Smooth muscle cell of bladder (primary cell): Measurements from ENCODE around the gene CCDC179. TPM values are rescaled to one million over a fixed set of nuclear protein-coding genes. Genes with fewer than 3 reads are reported as not detected.

Experiments used
- total RNA-seq: library from RNA; depleted of rRNA; stranded (reverse); fragments of >200 nt; gene quantifications from 2 replicates; pipeline ENCODE4 v1.2.3, GENCODE V29; 2014

CCDC179 gene
- total RNA-seq = not detected in 2 replicates

GRCh38 chr11:22860241-22860640 lies at the start of gene CCDC179:
TSS of gene CCDC179 (minus strand) at chr11:22860474. CDS start at chr11:22860421, 53 bp downstream.

GRCh38 chr11:22829231-22830081 lies 30.8 kb downstream of the CCDC179 start, which contains the start of gene SVIP:
TSS of gene SVIP (minus strand) at chr11:22829801. CDS start at chr11:22829748, 53 bp downstream.

Other genes starting within 250 kb of the CCDC179 start
- gene FANCF, start 234.7 kb downstream of the CCDC179 start, total RNA-seq = 5.5 and 6.7 TPM in 2 replicates
- gene GAS2, start 193.9 kb downstream of the CCDC179 start, total RNA-seq = 0.65 and 0.85 TPM in 2 replicates
- 1.7 and 1.8 TPM in 2 replicates for gene SVIP, start 30.7 kb downstream of the CCDC179 start, total RNA-seq